OCI-LY7 (cell line): Measurements from ENCODE around the gene ANO10. TPM values are rescaled to one million over a fixed set of nuclear protein-coding genes. Genes with fewer than 3 reads are reported as not detected.

ENCODE experiments used
- BruUV-seq: library from RNA; stranded (reverse); fragments of 400-500 nt; replicated peaks from 2 replicates; lab custom pipeline; 2021; lab: Mats Ljungman, UMichigan
- CTCF ChIA-PET: fragments of 300-600 bp; sonication (Branson Sonifier 250); formaldehyde crosslinking; loops from one replicate; lab custom pipeline; 2022; ENCODE audit warnings: antibody characterized with exemption; ENCODE audit not compliant: unreplicated experiment; lab: Charles Lee
- POLR2A ChIA-PET: fragments of 300-600 bp; sonication (Branson Sonifier 250); formaldehyde crosslinking; loops from one replicate; lab custom pipeline; 2022; ENCODE audit warnings: antibody characterized with exemption; lab: Charles Lee
- DNase-seq: peaks from one replicate; pipeline ENCODE4 v3.0.0-alpha.2; 2015; ENCODE audit warnings: low spot score
- H2AFZ ChIP-seq: fragments of 200-600 bp; sonication (generic), shearing (Covaris generic); 2 replicates; pipeline ENCODE4 v1.6.1; 2014; ENCODE audit warnings: mild to moderate bottlenecking, antibody characterized with exemption, low read length, moderate library complexity
- H3K27ac ChIP-seq: fragments of 200-600 bp; sonication (generic); 2 replicates; pipeline ENCODE4 v1.5.1; 2014; ENCODE audit warnings: mixed run types, low read depth, mild to moderate bottlenecking, moderate library complexity, low read length, inconsistent platforms; ENCODE audit not compliant: poor library complexity, severe bottlenecking
- H3K36me3 ChIP-seq: fragments of 200-600 bp; sonication (generic); 2 replicates; pipeline ENCODE4 v1.6.1; 2014; ENCODE audit warnings: mild to moderate bottlenecking, antibody characterized with exemption, low read length, moderate library complexity, mixed read lengths; ENCODE audit not compliant: insufficient read depth
- H3K4me1 ChIP-seq: fragments of 200-600 bp; sonication (generic); 2 replicates; pipeline ENCODE4 v1.5.1; 2014; ENCODE audit warnings: mild to moderate bottlenecking, low read length; ENCODE audit not compliant: insufficient read depth, poor library complexity, severe bottlenecking
- H3K4me2 ChIP-seq: fragments of 200-600 bp; sonication (generic); 2 replicates; pipeline ENCODE4 v1.6.1; 2014; ENCODE audit warnings: mild to moderate bottlenecking, low read length
- H3K4me3 ChIP-seq: fragments of 200-600 bp; sonication (generic); 2 replicates; pipeline ENCODE4 v1.5.1; 2014; ENCODE audit warnings: mild to moderate bottlenecking, low read depth, low read length; ENCODE audit not compliant: poor library complexity, severe bottlenecking
- H3K79me2 ChIP-seq: fragments of 200-600 bp; sonication (generic); 2 replicates; pipeline ENCODE4 v1.6.1; 2016; ENCODE audit warnings: low read depth, mild to moderate bottlenecking, low read length, moderate library complexity, mixed read lengths; ENCODE audit not compliant: insufficient read depth
- H3K9me2 ChIP-seq: fragments of 200-600 bp; sonication (generic); 2 replicates; pipeline ENCODE4 v1.6.1; 2016; ENCODE audit warnings: mild to moderate bottlenecking, low read length, mixed read lengths; ENCODE audit not compliant: insufficient read depth
- H3K9me3 ChIP-seq: fragments of 200-600 bp; sonication (generic); 2 replicates; pipeline ENCODE4 v1.6.1; 2014; ENCODE audit warnings: mild to moderate bottlenecking, mixed run types, low read length, mixed read lengths
- H4K20me1 ChIP-seq: fragments of 200-600 bp; sonication (generic); 2 replicates; pipeline ENCODE4 v1.6.1; 2014; ENCODE audit warnings: mild to moderate bottlenecking, antibody characterized with exemption, low read length, moderate library complexity, mixed read lengths; ENCODE audit not compliant: insufficient read depth
- CTCF ChIP-seq: fragments of 200-600 bp; sonication (generic); conservative IDR thresholded peaks from 2 replicates; pipeline ENCODE4 v1.5.1; 2014; ENCODE audit warnings: mild to moderate bottlenecking, antibody characterized with exemption, low read length, moderate library complexity, mixed read lengths
- EZH2phosphoT487 ChIP-seq: fragments of 200-600 bp; sonication (generic); IDR thresholded peaks from 2 replicates; pipeline ENCODE4 v1.6.1; 2018; ENCODE audit warnings: low read depth, borderline replicate concordance, mild to moderate bottlenecking, mixed run types, antibody characterized with exemption, low read length, moderate library complexity, mixed read lengths
- intact Hi-C: fragments of 100-400 bp; cut with micrococcal nuclease; formaldehyde crosslinking; loops from one replicate; pipeline ENCODE4 v1.10.0; 2022; ENCODE audit not compliant: unreplicated experiment
- total RNA-seq, 2 experiments: library from RNA; depleted of rRNA in 1 of 2; stranded (reverse); fragments of >200 nt in 1 of 2; shearing (Covaris generic) in 1 of 2; gene quantifications; 2 replicates each; pipeline ENCODE4 v1.2.3, GENCODE V29; 2014 to 2022

Gene ANO10
- total RNA-seq, 2 experiments from 2014 or later = 2.2 to 5.8 TPM

- POLR2A ChIA-PET = no interaction called here
- TF ChIP-seq EZH2phosphoT487 = no peak
- TF ChIP-seq CTCF = no peak
Measured at GRCh38 chr3:43415088-43415487, 206.7 kb downstream of the ANO10 start.

DNA sequence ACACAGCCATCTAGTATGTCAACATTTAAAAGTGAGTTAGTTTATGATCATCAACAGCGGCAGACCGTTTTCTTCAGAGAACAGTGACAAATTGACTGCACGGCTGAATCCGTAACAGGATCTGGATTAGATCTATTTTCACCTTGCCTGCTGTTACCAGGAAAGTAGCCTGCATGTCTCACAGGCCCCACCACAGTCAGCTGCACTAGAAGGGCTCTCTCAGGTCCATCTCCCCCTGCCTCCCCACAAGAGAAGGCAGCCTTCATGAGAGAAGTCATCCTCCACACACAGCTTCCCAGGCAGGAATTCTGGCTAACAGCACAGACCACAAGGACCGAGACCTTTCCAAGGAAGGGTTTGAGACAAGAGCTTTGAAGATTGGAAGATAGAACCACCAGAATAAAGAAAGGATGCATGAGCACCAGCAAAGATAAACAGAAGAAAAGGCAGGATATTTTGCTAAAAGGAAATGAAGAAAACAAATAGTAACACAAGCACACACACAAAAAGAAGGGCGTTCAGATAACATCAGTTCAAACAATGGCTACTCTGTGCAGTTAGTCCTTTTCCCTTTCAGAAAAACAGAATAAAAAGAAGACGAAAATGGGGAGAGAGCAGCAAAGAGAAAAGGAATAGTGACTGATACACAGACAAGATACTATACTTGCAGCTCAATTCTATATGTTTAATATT is 208.0 kb downstream of the ANO10 start:
- Histone ChIP-seq H3K9me2 (no peaks in the 10 kb centered on the region), H3K4me3 (no peak overlapping the region), H3K9me3 (no peaks in the 10 kb centered on the region), H3K4me2 (no peak overlapping the region), H3K36me3 (no peaks in the 10 kb centered on the region), H4K20me1 (no peaks in the 10 kb centered on the region), H3K79me2 (no peaks in the 10 kb centered on the region), H3K27ac (no peak overlapping the region), H2AFZ (no peak overlapping the region), H3K4me1 (no peaks in the 10 kb centered on the region)
- no peak for DNase-seq
- CTCF ChIA-PET = no interaction called here
- no peak for TF ChIP-seq EZH2phosphoT487
- no peak for TF ChIP-seq CTCF
- no TSS peak for BruUV-seq
- intact Hi-C loops = no loop called here
- POLR2A ChIA-PET = no interaction called here

More at GRCh38 chr3:43415088-43415487, 206.7 kb downstream of the ANO10 start:
- Histone ChIP-seq H2AFZ (no peak overlapping the region), H4K20me1 (no peaks in the 10 kb centered on the region), H3K4me3 (no peak overlapping the region), H3K9me2 (no peaks in the 10 kb centered on the region), H3K27ac (no peak overlapping the region), H3K79me2 (no peaks in the 10 kb centered on the region), H3K4me2 (no peak overlapping the region), H3K4me1 (no peaks in the 10 kb centered on the region), H3K36me3 (no peaks in the 10 kb centered on the region), H3K9me3 (no peaks in the 10 kb centered on the region)
- CTCF ChIA-PET = no interaction called here
- no peak for DNase-seq
- no TSS peak for BruUV-seq
- intact Hi-C loops = no loop called here

DNA sequence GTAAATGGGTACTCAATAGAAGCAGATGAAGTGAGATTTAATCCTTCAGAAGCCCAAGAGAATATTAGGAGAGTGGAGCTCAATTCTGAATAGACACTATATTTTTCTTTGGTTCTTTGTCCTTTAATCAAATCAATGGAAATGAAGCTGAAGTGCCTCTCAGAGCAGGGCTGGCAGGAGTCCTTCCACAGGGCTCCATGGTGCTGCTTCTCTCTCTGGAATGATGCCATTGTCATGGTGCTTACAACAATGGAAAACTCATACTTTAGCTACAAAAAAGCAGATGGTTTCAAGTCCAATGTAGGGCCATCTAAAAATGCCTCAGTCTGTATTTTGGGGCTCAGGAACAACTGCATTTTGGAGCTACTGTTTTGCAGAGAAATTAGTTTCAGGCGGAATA is 210.4 kb downstream of the ANO10 start:
- Histone ChIP-seq H3K9me3 (no peaks in the 10 kb centered on the region), H3K36me3 (no peaks in the 10 kb centered on the region), H3K4me1 (no peaks in the 10 kb centered on the region), H3K4me3 (no peak overlapping the region), H3K4me2 (no peak overlapping the region), H3K79me2 (no peaks in the 10 kb centered on the region), H2AFZ (no peak overlapping the region), H3K9me2 (no peaks in the 10 kb centered on the region), H3K27ac (no peak overlapping the region), H4K20me1 (no peaks in the 10 kb centered on the region)
- no TSS peak for BruUV-seq
- intact Hi-C loops = no loop called here
- POLR2A ChIA-PET = interaction anchor here (0.5 to 2.2 kb wide), 3 partner anchors 10 to 1484 kb away, joined by 3 to 5 read pairs (median 3); no protein-coding TSS in a partner anchor
- no peak for TF ChIP-seq EZH2phosphoT487
- TF ChIP-seq CTCF = no peak
- CTCF ChIA-PET = no interaction called here
- no peak for DNase-seq
